ENCODE results near the gene GTF2H3.

GTF2H3 gene

GRCh38 chr12:123608182-123608581 lies 25.4 kb upstream of the GTF2H3 start:
- Histone ChIP-seq H3K9me3 (ENCODE audit: control insufficient read depth, insufficient read depth, low read length) (no peaks in the 10 kb centered on the region), H3K9ac (ENCODE audit: low read depth, low read length) (no peak overlapping the region), H3K4me3 (ENCODE audit: low read depth, low read length) (no peak overlapping the region), H3K4me1 (ENCODE audit: control insufficient read depth, insufficient read depth, low read length) (no peaks in the 10 kb centered on the region), H3K36me3 (ENCODE audit: control insufficient read depth, insufficient read depth, low read length) (peaks cover 64% of the 10 kb centered on the region), H3K27me3 (ENCODE audit: control insufficient read depth, insufficient read depth, low read length) (no peaks in the 10 kb centered on the region)

DNA sequence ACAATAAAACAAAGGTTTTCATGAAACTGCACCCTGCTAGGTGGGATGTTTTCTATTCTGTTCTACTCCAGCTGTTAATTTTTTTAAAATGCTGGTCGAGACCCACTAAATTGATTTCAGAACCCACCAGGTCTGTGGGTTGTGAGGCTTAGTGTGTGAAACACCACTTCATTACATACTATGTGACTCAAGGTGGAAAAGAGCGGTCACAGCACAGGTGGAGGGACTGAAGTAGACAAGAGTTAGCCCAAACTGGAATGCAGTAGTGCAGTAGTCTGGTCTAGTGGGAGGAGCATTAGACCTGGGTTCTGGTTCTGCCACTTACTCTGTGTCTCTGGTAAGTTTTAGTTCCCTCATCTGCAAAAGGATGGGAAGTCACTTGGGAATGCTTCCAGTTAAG lies 19.5 kb upstream of the GTF2H3 start:
- peaks cover 68% of the 10 kb centered on the region for H3K36me3 ChIP-seq (ENCODE audit: control insufficient read depth, insufficient read depth, low read length)

DNA sequence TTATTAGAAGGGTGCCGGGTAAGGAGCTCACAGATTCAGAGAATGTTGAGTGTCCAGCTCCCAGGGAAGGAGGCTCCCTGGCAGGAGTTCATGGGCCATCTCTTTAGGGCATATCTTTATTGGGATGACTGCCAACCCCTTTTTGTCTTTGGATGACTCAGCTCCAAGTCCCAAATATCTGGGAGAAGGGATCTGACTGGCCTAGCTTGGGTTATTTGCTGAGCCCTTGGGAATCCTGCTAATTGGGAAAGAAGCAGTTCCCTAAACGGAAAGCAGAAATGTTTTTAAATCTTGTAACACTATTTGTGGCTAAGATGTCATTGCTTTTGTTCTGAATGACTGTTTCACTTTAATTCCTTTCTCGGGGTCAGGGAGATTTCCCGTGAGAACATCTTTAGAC lies 19.1 kb upstream of the GTF2H3 start:
- H3K4me1 ChIP-seq (ENCODE audit: control insufficient read depth, insufficient read depth, low read length), result no peaks in the 10 kb centered on the region
- no peak overlapping the region for H3K9ac ChIP-seq (ENCODE audit: low read depth, low read length)
- H3K4me3 ChIP-seq (ENCODE audit: low read depth, low read length), result no peak overlapping the region
- H3K27me3 ChIP-seq (ENCODE audit: control insufficient read depth, insufficient read depth, low read length), result no peaks in the 10 kb centered on the region
- H3K36me3 ChIP-seq (ENCODE audit: control insufficient read depth, insufficient read depth, low read length), result peaks cover 71% of the 10 kb centered on the region
- H3K9me3 ChIP-seq (ENCODE audit: control insufficient read depth, insufficient read depth, low read length), result no peaks in the 10 kb centered on the region

More for the DNA sequence above, 19.5 kb upstream of the GTF2H3 start:
- Histone ChIP-seq H3K9me3 (ENCODE audit: control insufficient read depth, insufficient read depth, low read length) (no peaks in the 10 kb centered on the region), H3K9ac (ENCODE audit: low read depth, low read length) (no peak overlapping the region), H3K27me3 (ENCODE audit: control insufficient read depth, insufficient read depth, low read length) (no peaks in the 10 kb centered on the region), H3K4me1 (ENCODE audit: control insufficient read depth, insufficient read depth, low read length) (no peaks in the 10 kb centered on the region), H3K4me3 (ENCODE audit: low read depth, low read length) (no peak overlapping the region)

GRCh38 chr12:123617144-123617543 lies 16.5 kb upstream of the GTF2H3 start:
- peaks cover 66% of the 10 kb centered on the region for H3K36me3 ChIP-seq (ENCODE audit: control insufficient read depth, insufficient read depth, low read length)
- no peak overlapping the region for H3K9ac ChIP-seq (ENCODE audit: low read depth, low read length)
- H3K9me3 ChIP-seq (ENCODE audit: control insufficient read depth, insufficient read depth, low read length), result no peaks in the 10 kb centered on the region
- H3K27me3 ChIP-seq (ENCODE audit: control insufficient read depth, insufficient read depth, low read length), result no peaks in the 10 kb centered on the region
- H3K4me1 ChIP-seq (ENCODE audit: control insufficient read depth, insufficient read depth, low read length), result no peaks in the 10 kb centered on the region
- no peak overlapping the region for H3K4me3 ChIP-seq (ENCODE audit: low read depth, low read length)

- Histone ChIP-seq H3K36me3 (ENCODE audit: control insufficient read depth, insufficient read depth, low read length) (peaks cover 64% of the 10 kb centered on the region), H3K9me3 (ENCODE audit: control insufficient read depth, insufficient read depth, low read length) (no peaks in the 10 kb centered on the region), H3K9ac (ENCODE audit: low read depth, low read length) (no peak overlapping the region), H3K4me1 (ENCODE audit: control insufficient read depth, insufficient read depth, low read length) (no peaks in the 10 kb centered on the region), H3K4me3 (ENCODE audit: low read depth, low read length) (no peak overlapping the region), H3K27me3 (ENCODE audit: control insufficient read depth, insufficient read depth, low read length) (no peaks in the 10 kb centered on the region)
These were observed 16.0 kb upstream of the GTF2H3 start for GRCh38 chr12:123617580-123617979.

DNA sequence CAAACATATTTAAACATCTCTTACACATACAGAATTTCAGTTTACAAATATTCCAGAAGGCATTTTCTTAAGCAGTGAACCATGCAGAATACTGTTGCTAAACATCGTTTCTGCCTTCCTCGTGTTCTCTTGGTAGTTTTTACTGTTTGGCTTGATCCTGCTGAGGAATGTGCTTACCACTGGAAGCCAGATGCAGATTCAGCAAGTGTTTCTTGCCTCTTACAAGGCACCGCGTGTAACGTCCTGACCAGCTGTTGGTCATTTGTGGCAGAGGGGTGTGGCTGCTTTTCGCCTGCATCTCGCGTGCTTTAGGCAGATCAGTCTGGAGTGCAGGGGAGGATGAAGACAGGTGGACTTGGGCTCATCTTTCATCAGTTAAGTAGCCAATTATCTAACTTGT lies 12.5 kb upstream of the GTF2H3 start:
- H3K9me3 ChIP-seq (ENCODE audit: control insufficient read depth, insufficient read depth, low read length), result no peaks in the 10 kb centered on the region
- no peak overlapping the region for H3K4me3 ChIP-seq (ENCODE audit: low read depth, low read length)
- H3K9ac ChIP-seq (ENCODE audit: low read depth, low read length), result no peak overlapping the region
- no peaks in the 10 kb centered on the region for H3K4me1 ChIP-seq (ENCODE audit: control insufficient read depth, insufficient read depth, low read length)
- H3K36me3 ChIP-seq (ENCODE audit: control insufficient read depth, insufficient read depth, low read length), result peaks cover 44% of the 10 kb centered on the region
- H3K27me3 ChIP-seq (ENCODE audit: control insufficient read depth, insufficient read depth, low read length), result no peaks in the 10 kb centered on the region

DNA sequence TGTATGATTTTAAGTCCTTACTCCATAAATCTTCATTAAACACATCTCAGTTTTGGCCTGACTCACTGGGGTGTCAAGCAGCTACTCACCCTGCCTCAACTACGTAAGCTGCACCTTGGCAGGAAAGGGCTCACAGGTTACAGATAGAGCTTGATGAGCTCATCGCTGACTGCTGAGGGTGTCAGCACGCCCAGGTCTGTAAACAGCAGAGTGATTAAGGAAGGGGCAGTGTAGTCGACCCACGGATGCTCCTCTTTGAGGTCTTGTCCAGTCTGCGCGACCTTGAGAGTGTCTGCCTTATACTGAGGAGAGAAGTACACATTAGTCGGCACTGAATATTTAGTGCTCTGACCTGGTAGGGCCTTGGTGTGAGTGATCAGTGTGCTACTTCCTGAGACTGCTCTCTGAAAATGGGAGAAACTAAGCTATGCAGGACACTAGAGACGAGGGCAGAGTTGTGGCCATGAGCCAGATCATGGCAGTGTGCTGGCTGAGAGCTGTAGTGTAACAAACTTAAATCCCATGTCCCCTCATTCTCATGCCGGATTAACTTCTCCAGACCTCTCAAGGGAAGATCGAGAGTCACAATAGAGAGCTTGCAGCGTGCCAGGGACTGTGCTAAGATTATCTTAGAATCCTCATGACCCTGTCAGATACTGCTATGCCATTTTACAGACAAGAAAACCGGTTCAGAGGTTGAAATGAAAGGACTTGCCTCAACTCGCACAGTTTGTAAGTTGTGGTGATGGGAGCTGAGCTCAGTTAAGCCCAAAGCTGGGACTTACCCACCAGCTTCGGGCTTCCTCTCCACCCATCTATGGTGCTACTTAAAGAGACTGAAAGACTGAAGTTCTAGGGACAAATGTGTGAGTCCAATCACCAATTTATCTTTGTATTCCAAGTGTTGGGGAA lies 11.8 kb upstream of the GTF2H3 start:
- Histone ChIP-seq H3K36me3 (ENCODE audit: control insufficient read depth, insufficient read depth, low read length) (peaks cover 42% of the 10 kb centered on the region), H3K27me3 (ENCODE audit: control insufficient read depth, insufficient read depth, low read length) (no peaks in the 10 kb centered on the region), H3K4me1 (ENCODE audit: control insufficient read depth, insufficient read depth, low read length) (no peaks in the 10 kb centered on the region), H3K9ac (ENCODE audit: low read depth, low read length) (no peak overlapping the region), H3K9me3 (ENCODE audit: control insufficient read depth, insufficient read depth, low read length) (no peaks in the 10 kb centered on the region), H3K4me3 (ENCODE audit: low read depth, low read length) (no peak overlapping the region)

- Histone ChIP-seq H3K9me3 (ENCODE audit: control insufficient read depth, insufficient read depth, low read length) (no peaks in the 10 kb centered on the region), H3K4me3 (ENCODE audit: low read depth, low read length) (peak overlapping the region; percentile 99), H3K27me3 (ENCODE audit: control insufficient read depth, insufficient read depth, low read length) (no peaks in the 10 kb centered on the region), H3K4me1 (ENCODE audit: control insufficient read depth, insufficient read depth, low read length) (no peaks in the 10 kb centered on the region), H3K9ac (ENCODE audit: low read depth, low read length) (peak overlapping the region; percentile 97), H3K36me3 (ENCODE audit: control insufficient read depth, insufficient read depth, low read length) (peaks cover 2% of the 10 kb centered on the region)
These were observed 523 bp downstream of the GTF2H3 start for GRCh38 chr12:123634142-123634561.

DNA sequence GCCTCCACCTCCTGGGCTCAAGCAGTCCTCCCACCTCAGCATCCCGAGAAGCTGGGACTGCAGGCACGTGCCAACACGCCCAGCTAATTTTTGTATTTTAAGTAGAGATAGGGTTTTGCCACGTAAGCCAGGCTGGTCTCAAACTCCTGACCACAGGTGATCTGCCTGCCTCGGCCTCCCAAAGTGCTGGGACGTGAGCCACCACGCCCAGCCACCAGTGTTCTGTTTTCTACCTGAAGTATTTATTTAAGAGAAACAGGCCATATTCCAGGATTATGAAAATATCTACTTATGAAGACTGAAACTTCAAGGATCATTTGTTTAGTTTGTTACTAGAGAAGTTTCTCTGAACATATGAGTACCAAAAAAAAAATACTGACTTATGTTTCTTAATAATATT lies 10.3 kb downstream of the GTF2H3 start:
- H3K4me1 ChIP-seq (ENCODE audit: control insufficient read depth, insufficient read depth, low read length), result no peaks in the 10 kb centered on the region
- no peaks in the 10 kb centered on the region for H3K27me3 ChIP-seq (ENCODE audit: control insufficient read depth, insufficient read depth, low read length)
- no peaks in the 10 kb centered on the region for H3K9me3 ChIP-seq (ENCODE audit: control insufficient read depth, insufficient read depth, low read length)
- peaks cover 10% of the 10 kb centered on the region for H3K36me3 ChIP-seq (ENCODE audit: control insufficient read depth, insufficient read depth, low read length)
- H3K4me3 ChIP-seq (ENCODE audit: low read depth, low read length), result no peak overlapping the region
- H3K9ac ChIP-seq (ENCODE audit: low read depth, low read length), result no peak overlapping the region

GRCh38 chr12:123645380-123645779 lies 11.8 kb downstream of the GTF2H3 start:
- no peaks in the 10 kb centered on the region for H3K27me3 ChIP-seq (ENCODE audit: control insufficient read depth, insufficient read depth, low read length)
- H3K4me3 ChIP-seq (ENCODE audit: low read depth, low read length), result no peak overlapping the region
- H3K36me3 ChIP-seq (ENCODE audit: control insufficient read depth, insufficient read depth, low read length), result peaks cover 10% of the 10 kb centered on the region
- H3K4me1 ChIP-seq (ENCODE audit: control insufficient read depth, insufficient read depth, low read length), result no peaks in the 10 kb centered on the region
- no peaks in the 10 kb centered on the region for H3K9me3 ChIP-seq (ENCODE audit: control insufficient read depth, insufficient read depth, low read length)
- no peak overlapping the region for H3K9ac ChIP-seq (ENCODE audit: low read depth, low read length)

GRCh38 chr12:123645878-123646277 lies 12.2 kb downstream of the GTF2H3 start:
- Histone ChIP-seq H3K36me3 (ENCODE audit: control insufficient read depth, insufficient read depth, low read length) (peaks cover 10% of the 10 kb centered on the region), H3K9me3 (ENCODE audit: control insufficient read depth, insufficient read depth, low read length) (no peaks in the 10 kb centered on the region), H3K4me1 (ENCODE audit: control insufficient read depth, insufficient read depth, low read length) (no peaks in the 10 kb centered on the region), H3K9ac (ENCODE audit: low read depth, low read length) (no peak overlapping the region), H3K27me3 (ENCODE audit: control insufficient read depth, insufficient read depth, low read length) (no peaks in the 10 kb centered on the region), H3K4me3 (ENCODE audit: low read depth, low read length) (no peak overlapping the region)

- H3K4me1 ChIP-seq (ENCODE audit: control insufficient read depth, insufficient read depth, low read length), result no peaks in the 10 kb centered on the region
These were observed 14.8 kb downstream of the GTF2H3 start for GRCh38 chr12:123648401-123648800.

More at GRCh38 chr12:123648401-123648800, 14.8 kb downstream of the GTF2H3 start:
- Histone ChIP-seq H3K9me3 (ENCODE audit: control insufficient read depth, insufficient read depth, low read length) (no peaks in the 10 kb centered on the region), H3K27me3 (ENCODE audit: control insufficient read depth, insufficient read depth, low read length) (no peaks in the 10 kb centered on the region), H3K9ac (ENCODE audit: low read depth, low read length) (no peak overlapping the region), H3K36me3 (ENCODE audit: control insufficient read depth, insufficient read depth, low read length) (peaks cover 10% of the 10 kb centered on the region), H3K4me3 (ENCODE audit: low read depth, low read length) (no peak overlapping the region)
